Stomach smooth muscle (tissue), 2 donors: ENCODE data around the gene SUPT20H.

Experiments used
- H3K27ac ChIP-seq: one replicate; pipeline ENCODE4 v1.7.0; 2013; ENCODE audit warnings: mild to moderate bottlenecking, low read length, inconsistent platforms
- H3K27me3 ChIP-seq, 2 donors: one replicate each; pipeline ENCODE4 v1.7.0; 2013; ENCODE audit warnings: low read length in 2 of 2; ENCODE audit not compliant: insufficient read depth in 2 of 2, control insufficient read depth in 1 of 2
- H3K36me3 ChIP-seq, 2 donors: one replicate each; pipeline ENCODE4 v1.7.0; 2013; ENCODE audit warnings: low read length in 2 of 2; ENCODE audit not compliant: control insufficient read depth in 2 of 2, insufficient read depth in 2 of 2
- H3K4me1 ChIP-seq: one replicate; pipeline ENCODE4 v1.7.0; 2013; ENCODE audit warnings: low read length; ENCODE audit not compliant: control insufficient read depth, insufficient read depth
- H3K4me3 ChIP-seq, 2 donors: one replicate each; pipeline ENCODE4 v1.7.0; 2013; ENCODE audit warnings: low read length in 2 of 2
- H3K9ac ChIP-seq, 2 donors: one replicate each; pipeline ENCODE4 v1.7.0; 2013; ENCODE audit warnings: low read length in 2 of 2, mild to moderate bottlenecking in 1 of 2
- H3K9me3 ChIP-seq, 2 donors: one replicate each; pipeline ENCODE4 v1.7.0; 2013; ENCODE audit warnings: low read length in 2 of 2; ENCODE audit not compliant: control insufficient read depth in 2 of 2
- donor health status: healthy.
- donor health status: Pancreatic carcinoma.

SUPT20H gene

GRCh38 chr13:36975172-36975571 is 84.3 kb downstream of the SUPT20H start:
- peaks cover 10 to 11% of the 10 kb centered on the region in 2 donors for H3K36me3 ChIP-seq
- H3K4me1 ChIP-seq: no peaks in the 10 kb centered on the region
- H3K27me3 ChIP-seq: no peaks in the 10 kb centered on the region
- no peak overlapping the region for H3K4me3 ChIP-seq
- H3K9me3 ChIP-seq: peaks cover 0 to 3% of the 10 kb centered on the region in 2 donors
- H3K9ac ChIP-seq: no peak overlapping the region
- H3K27ac ChIP-seq: no peak overlapping the region

GRCh38 chr13:36973621-36974295 is 85.7 kb downstream of the SUPT20H start:
- H3K27ac ChIP-seq: no peak overlapping the region
- no peaks in the 10 kb centered on the region for H3K27me3 ChIP-seq
- no peak overlapping the region for H3K9ac ChIP-seq
- peaks cover 8 to 10% of the 10 kb centered on the region in 2 donors for H3K36me3 ChIP-seq
- H3K4me3 ChIP-seq: no peak overlapping the region
- H3K9me3 ChIP-seq: peaks cover 0 to 3% of the 10 kb centered on the region in 2 donors
- no peaks in the 10 kb centered on the region for H3K4me1 ChIP-seq

- Histone ChIP-seq H3K36me3 (peaks cover 8 to 10% of the 10 kb centered on the region in 2 donors), H3K9ac (no peak overlapping the region), H3K9me3 (peaks cover 0 to 3% of the 10 kb centered on the region in 2 donors), H3K27ac (no peak overlapping the region), H3K4me1 (no peaks in the 10 kb centered on the region), H3K27me3 (no peaks in the 10 kb centered on the region), H3K4me3 (no peak overlapping the region)
These were observed 86.5 kb downstream of the SUPT20H start for GRCh38 chr13:36973009-36973408.

GRCh38 chr13:36966404-36966803 is 93.1 kb downstream of the SUPT20H start:
- Histone ChIP-seq H3K27me3 (no peaks in the 10 kb centered on the region), H3K4me3 (no peak overlapping the region), H3K36me3 (peaks cover 17 to 22% of the 10 kb centered on the region in 2 donors), H3K27ac (no peak overlapping the region), H3K9ac (no peak overlapping the region), H3K9me3 (no peaks in the 10 kb centered on the region), H3K4me1 (no peaks in the 10 kb centered on the region)

GRCh38 chr13:36965767-36966166 is 93.7 kb downstream of the SUPT20H start:
- H3K27ac ChIP-seq: no peak overlapping the region
- H3K9me3 ChIP-seq: no peaks in the 10 kb centered on the region

GRCh38 chr13:36959456-36960116 is 99.9 kb downstream of the SUPT20H start:
- no peak overlapping the region for H3K27ac ChIP-seq
- no peak overlapping the region for H3K4me3 ChIP-seq
- no peaks in the 10 kb centered on the region for H3K4me1 ChIP-seq
- no peaks in the 10 kb centered on the region for H3K27me3 ChIP-seq
- peaks cover 6 to 11% of the 10 kb centered on the region in 2 donors for H3K36me3 ChIP-seq
- no peaks in the 10 kb centered on the region for H3K9me3 ChIP-seq
- no peak overlapping the region for H3K9ac ChIP-seq

More at GRCh38 chr13:36965767-36966166, 93.7 kb downstream of the SUPT20H start:
- Histone ChIP-seq H3K4me1 (no peaks in the 10 kb centered on the region), H3K36me3 (peaks cover 17 to 22% of the 10 kb centered on the region in 2 donors), H3K4me3 (no peak overlapping the region), H3K9ac (no peak overlapping the region), H3K27me3 (no peaks in the 10 kb centered on the region)
